ENCODE data around the gene OSBP2. TPM values are rescaled to one million over a fixed set of nuclear protein-coding genes. Genes with fewer than 3 reads are reported as not detected.
A peak's percentile ranks its signal among the peaks of the same experiment; 100 is the strongest.

The OSBP2 gene
- total RNA-seq, 2 experiments from 2014 or later: 0.58 to 0.72 TPM

- ATAC-seq: no peak
- peaks cover 4% of the 10 kb centered on the region for H3K4me1 Mint-ChIP-seq (ENCODE audit: low read depth)
- ChIA-PET POLR2A (no interaction called here), CTCF (no interaction called here)
- DNase-seq: no peak
- no peaks in the 10 kb centered on the region for H3K9me3 Mint-ChIP-seq
- H3K27me3 Mint-ChIP-seq: no peaks in the 10 kb centered on the region
- H3K36me3 Mint-ChIP-seq (ENCODE audit: low read depth): peaks cover 52% of the 10 kb centered on the region
- intact Hi-C loops (cut with micrococcal nuclease): loop anchor here (10.0 kb wide), 1 partner anchor 304 kb away; no protein-coding TSS in a partner anchor
- no peak overlapping the region for H3K27ac Mint-ChIP-seq
- no peak overlapping the region for H3K4me3 Mint-ChIP-seq
- TF ChIP-seq CTCF (IDR thresholded peaks at IDR 0.05): no peak
These were observed 233.7 kb downstream of the OSBP2 start for GRCh38 chr22:30928401-30928800.

GRCh38 chr22:30930228-30930627, 235.6 kb downstream of the OSBP2 start:
- no peak for TF ChIP-seq CTCF (IDR thresholded peaks at IDR 0.05)
- Mint-ChIP-seq H3K27ac (no peak overlapping the region), H3K4me3 (no peak overlapping the region), H3K36me3 (ENCODE audit: low read depth) (peaks cover 60% of the 10 kb centered on the region), H3K9me3 (no peaks in the 10 kb centered on the region), H3K4me1 (ENCODE audit: low read depth) (peaks cover 4% of the 10 kb centered on the region), H3K27me3 (no peaks in the 10 kb centered on the region)
- ChIA-PET POLR2A (interaction anchor here (0.6 kb wide), 2 partner anchors 296 to 1719 kb away, joined by 3 to 7 read pairs; no protein-coding TSS in a partner anchor), CTCF (interaction anchor here (1.0 to 1.2 kb wide), 2 partner anchors 10 to 296 kb away, joined by 4 read pairs; no protein-coding TSS in a partner anchor)
- DNase-seq (no peak), ATAC-seq (no peak)
- intact Hi-C loops (cut with micrococcal nuclease): no loop called here

- intact Hi-C loops (cut with micrococcal nuclease): no loop called here
- POLR2A ChIA-PET: interaction anchor here (1.4 kb wide), 1 partner anchor 9 kb away, joined by 3 read pairs; no protein-coding TSS in a partner anchor
- DNase-seq (no peak), ATAC-seq (no peak)
- CTCF ChIA-PET: interaction anchor here (1.0 to 2.5 kb wide), 3 partner anchors 11 to 15 kb away, joined by 3 to 7 read pairs (median 5); no protein-coding TSS in a partner anchor
- Mint-ChIP-seq H3K4me3 (no peak overlapping the region), H3K27me3 (no peaks in the 10 kb centered on the region), H3K27ac (peak overlapping the region; percentile 26), H3K9me3 (no peaks in the 10 kb centered on the region), H3K4me1 (ENCODE audit: low read depth) (peaks cover 6% of the 10 kb centered on the region), H3K36me3 (ENCODE audit: low read depth) (peaks cover 63% of the 10 kb centered on the region)
- no peak for TF ChIP-seq CTCF (IDR thresholded peaks at IDR 0.05)
These were observed 237.0 kb downstream of the OSBP2 start for GRCh38 chr22:30931541-30932300.

- Mint-ChIP-seq H3K27ac (peak overlapping the region; percentile 32), H3K4me1 (ENCODE audit: low read depth) (peaks cover 8% of the 10 kb centered on the region), H3K4me3 (no peak overlapping the region), H3K27me3 (no peaks in the 10 kb centered on the region), H3K9me3 (no peaks in the 10 kb centered on the region), H3K36me3 (ENCODE audit: low read depth) (peaks cover 64% of the 10 kb centered on the region)
- ChIA-PET POLR2A (no interaction called here), CTCF (interaction anchor here (1.0 to 2.5 kb wide), 3 partner anchors 12 to 14 kb away, joined by 3 to 7 read pairs (median 5); no protein-coding TSS in a partner anchor)
- ATAC-seq (no peak), DNase-seq (no peak)
- no peak for TF ChIP-seq CTCF (IDR thresholded peaks at IDR 0.05)
- intact Hi-C loops (cut with micrococcal nuclease): no loop called here
These were observed 238.0 kb downstream of the OSBP2 start for GRCh38 chr22:30932661-30933060.

GRCh38 chr22:30933457-30933856, 238.8 kb downstream of the OSBP2 start:
- ChIA-PET CTCF (no interaction called here), POLR2A (interaction anchor here (1.1 kb wide), 1 partner anchor 229 kb away, joined by 3 read pairs; no protein-coding TSS in a partner anchor)
- Mint-ChIP-seq H3K27ac (no peak overlapping the region), H3K36me3 (ENCODE audit: low read depth) (peaks cover 67% of the 10 kb centered on the region), H3K27me3 (no peaks in the 10 kb centered on the region), H3K4me1 (ENCODE audit: low read depth) (peaks cover 13% of the 10 kb centered on the region), H3K9me3 (no peaks in the 10 kb centered on the region), H3K4me3 (no peak overlapping the region)
- no peak for ATAC-seq
- DNase-seq: no peak
- no peak for TF ChIP-seq CTCF (IDR thresholded peaks at IDR 0.05)
- intact Hi-C loops (cut with micrococcal nuclease): no loop called here

Data from activated CD8-positive, alpha-beta T cell treated with anti-CD3 and anti-CD28 coated beads for 36 hours (primary cell).